ENCODE results near the gene LSAMP. TPM values are rescaled to one million over a fixed set of nuclear protein-coding genes. Genes with fewer than 3 reads are reported as not detected.
A peak's percentile ranks its signal among the peaks of the same experiment; 100 is the strongest.

Gene LSAMP
- total RNA-seq, 1 donor from 2014 or later: 5.0 TPM

DNA sequence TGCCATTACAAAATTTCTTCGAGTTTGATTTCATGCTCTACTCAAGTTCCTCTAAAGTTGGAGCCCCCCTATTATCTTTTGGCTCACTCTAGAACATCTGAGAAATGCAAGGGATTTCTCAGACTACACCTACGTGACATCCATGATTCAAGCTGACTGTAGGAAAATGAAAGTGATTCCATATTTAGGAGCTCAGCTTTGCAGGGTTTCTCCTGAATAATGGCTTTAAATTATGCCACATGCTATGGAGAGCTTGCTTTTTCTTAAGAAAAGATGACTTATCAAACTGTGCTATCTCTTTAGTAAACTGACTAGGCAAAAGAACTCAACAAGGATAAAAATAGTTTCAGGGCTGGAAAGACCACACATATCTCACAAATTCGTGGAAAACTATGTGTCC, 292.1 kb downstream of the LSAMP start:
- ATAC-seq (no peak), DNase-seq (ENCODE audit: missing footprints) (no peak)
- intact Hi-C loops (cut with DNase I): no loop called here

DNA sequence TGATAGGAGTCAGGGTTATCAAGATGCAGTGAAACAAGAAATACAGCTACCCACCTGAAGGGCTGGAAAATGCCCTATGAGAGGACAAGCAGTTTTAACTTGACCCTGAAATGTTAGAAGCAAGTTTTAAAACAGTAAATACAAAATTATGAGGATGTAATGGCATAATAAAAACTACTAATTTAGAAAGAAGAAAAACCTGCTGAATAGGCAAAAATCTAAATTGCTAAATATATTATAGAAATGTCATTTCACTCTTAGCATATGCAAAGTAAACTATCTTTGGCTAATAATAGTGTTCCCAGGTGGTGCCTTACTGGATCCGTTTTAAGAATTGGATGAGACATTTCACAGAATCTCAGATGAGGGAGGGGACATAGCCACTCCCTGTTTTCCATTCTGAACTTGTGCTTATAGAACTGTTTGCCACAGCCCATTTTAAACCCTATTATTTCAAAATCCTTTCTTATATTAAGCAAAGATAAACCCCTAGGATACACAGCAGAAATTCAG, 294.6 kb downstream of the LSAMP start:
- intact Hi-C loops (cut with DNase I): no loop called here
- ATAC-seq (no peak), DNase-seq (ENCODE audit: missing footprints) (no peak)

DNA sequence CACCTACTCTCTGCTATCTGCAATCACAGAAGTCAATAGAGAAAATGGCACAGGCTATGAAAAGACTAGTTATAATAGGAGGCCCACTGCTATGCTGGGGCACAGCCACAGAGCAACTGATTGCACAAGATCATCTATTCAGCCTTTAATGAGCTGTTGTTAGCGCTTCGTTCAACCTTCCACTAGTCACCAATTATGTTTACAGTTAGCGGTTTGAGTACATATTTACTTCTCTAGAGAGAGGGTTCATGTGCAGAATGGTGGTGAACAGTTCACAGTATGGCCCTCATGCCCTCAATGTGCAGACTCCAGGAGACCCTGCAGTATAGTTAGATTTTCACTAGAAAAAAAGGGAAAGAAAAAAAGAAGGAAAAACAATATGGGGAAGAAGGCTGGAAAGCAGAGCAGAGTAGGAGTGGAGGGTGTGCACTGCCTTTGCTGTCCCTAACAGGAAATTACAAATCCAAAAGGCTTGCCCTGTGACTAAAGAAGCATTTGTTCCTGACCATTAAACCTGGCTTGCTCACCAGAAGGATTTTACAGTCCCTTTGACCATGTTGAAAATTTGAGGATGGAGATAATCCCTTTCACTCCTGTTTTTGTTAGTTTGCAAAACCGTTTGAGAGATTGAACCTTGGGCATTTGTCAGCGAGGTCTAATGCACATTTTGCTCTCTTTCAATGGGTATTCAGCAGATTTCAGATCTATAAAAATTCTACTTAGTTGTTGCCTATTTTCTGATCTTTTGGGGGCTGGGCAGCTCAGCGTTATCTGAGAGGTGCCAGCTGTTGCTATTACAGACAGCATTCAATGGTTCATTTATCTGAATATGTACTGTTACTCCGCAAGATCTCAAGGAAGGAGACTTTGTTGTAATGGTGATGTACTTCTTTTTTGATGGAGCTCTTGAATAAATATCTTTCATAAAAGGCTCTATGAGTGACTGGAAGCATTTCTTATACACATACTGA, 296.1 kb downstream of the LSAMP start:
- ATAC-seq: no peak
- DNase-seq (ENCODE audit: missing footprints): no peak
- intact Hi-C loops (cut with DNase I): no loop called here

DNA sequence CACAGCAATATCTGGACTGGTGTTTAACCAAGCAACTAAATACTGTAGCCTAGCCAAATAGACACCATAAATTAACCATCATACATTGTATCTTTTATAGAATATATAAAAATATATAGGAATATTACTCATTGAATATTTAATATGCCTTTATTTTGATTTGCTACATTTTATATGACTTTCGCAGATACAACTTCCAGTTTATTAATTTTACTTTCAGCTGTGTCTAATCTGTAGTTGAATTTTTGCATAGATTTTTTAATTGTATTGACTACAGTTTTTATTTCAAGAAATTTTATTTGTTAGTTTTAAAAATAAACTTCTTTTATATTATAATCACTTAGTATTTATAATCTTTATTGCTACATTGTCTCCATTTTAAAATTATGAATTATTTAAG, 299.7 kb downstream of the LSAMP start:
- DNase-seq (ENCODE audit: missing footprints) (no peak), ATAC-seq (no peak)
- intact Hi-C loops (cut with DNase I): no loop called here

DNA sequence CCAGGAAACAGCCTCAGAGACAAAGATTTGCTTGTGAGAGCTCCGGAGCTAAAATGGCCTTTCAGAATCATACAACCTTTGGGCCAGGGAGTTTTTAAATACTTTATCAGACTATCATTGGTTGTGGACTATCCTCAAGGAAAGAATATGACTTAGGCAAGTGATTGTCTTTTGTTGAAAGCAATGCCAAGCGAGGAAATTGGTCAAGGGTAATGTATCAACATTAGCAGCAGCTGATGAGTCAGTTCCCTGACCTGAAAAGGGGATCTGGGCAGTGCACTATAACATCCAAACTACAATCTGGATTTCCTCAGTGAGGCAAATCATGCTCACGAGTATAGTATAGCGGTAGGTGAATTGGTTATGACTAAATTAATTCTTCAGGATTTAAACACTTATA, 303.6 kb downstream of the LSAMP start:
- no peak for ATAC-seq
- intact Hi-C loops (cut with DNase I): no loop called here
- DNase-seq (ENCODE audit: missing footprints): no peak

DNA sequence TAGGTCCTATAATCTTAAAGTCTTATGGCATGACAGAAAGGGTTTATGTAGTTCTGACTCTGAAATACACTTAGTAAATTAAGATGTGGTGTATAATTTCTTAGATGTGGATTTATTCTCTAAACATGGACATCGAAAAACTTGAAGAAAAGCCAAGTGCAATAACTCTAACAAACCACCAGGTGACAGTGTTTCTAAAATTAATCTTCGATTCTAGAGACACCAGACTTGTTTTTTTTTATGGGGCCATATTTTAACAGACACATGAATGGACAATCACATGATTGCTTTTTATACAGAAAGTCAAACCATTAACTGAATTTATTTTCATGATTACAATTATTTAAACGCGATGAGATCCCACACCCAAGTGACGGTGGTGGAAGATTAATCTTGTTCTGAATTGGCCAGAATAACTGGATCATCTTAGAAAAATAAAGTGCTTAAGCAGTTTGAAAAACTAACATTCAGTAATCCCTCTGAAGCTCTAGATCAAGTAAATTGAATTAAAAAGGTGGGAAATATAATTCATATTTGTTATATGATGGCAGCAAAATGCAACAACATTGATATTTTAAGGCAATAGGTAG, 305.1 kb downstream of the LSAMP start:
- intact Hi-C loops (cut with DNase I): no loop called here
- ATAC-seq: no peak
- no peak for DNase-seq (ENCODE audit: missing footprints)

DNA sequence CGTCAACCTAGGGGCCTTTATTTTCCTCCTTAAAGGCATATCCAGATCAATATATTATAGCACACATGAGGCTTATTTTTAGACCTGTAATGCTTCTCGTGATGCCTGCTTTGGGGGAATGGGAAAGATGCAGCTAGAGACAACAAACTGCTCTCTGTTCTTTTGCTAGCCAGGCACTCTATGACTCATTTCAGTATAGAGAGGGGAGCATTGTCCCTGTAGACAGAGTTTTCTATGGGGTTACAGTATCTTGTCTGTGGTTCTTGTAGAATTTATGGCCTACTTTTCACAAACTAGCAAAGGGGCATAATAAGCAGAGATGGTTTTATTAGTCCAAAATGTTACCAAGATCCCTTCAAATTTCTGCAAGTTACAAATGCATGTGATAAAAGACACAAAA, 305.6 kb downstream of the LSAMP start:
- ATAC-seq: no peak
- intact Hi-C loops (cut with DNase I): no loop called here
- DNase-seq (ENCODE audit: missing footprints): no peak

DNA sequence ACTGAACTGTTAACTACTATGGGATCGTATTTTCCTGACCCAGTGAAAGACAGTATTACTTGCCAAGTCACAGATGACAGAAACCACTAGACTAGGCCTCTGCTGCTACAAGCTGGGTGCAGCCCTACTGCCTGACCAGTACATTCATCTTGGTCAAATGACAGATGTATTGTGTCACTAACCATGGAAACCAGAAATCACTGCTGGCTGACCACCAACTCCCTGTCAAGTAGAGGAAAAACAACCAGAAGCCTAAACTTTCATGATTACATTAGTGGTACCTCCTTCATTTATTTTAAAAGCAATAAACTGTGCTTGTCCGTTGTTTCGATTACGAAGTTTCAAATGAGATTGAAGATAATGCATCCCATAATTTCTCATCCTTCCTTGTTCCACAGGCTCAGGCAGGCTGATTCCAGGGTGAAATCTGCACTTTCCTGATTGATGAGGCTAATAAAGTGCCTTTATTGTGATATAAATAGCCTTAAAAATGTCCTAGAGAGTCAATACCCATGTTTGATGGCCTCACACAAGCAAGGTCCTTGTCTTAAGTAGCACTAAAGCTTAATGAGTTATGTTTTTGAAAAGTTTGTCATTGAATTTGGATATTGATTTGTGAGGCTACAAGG, 309.7 kb downstream of the LSAMP start:
- DNase-seq (ENCODE audit: missing footprints) (peak; percentile 60), ATAC-seq (peak; percentile 98)
- intact Hi-C loops (cut with DNase I): no loop called here

DNA sequence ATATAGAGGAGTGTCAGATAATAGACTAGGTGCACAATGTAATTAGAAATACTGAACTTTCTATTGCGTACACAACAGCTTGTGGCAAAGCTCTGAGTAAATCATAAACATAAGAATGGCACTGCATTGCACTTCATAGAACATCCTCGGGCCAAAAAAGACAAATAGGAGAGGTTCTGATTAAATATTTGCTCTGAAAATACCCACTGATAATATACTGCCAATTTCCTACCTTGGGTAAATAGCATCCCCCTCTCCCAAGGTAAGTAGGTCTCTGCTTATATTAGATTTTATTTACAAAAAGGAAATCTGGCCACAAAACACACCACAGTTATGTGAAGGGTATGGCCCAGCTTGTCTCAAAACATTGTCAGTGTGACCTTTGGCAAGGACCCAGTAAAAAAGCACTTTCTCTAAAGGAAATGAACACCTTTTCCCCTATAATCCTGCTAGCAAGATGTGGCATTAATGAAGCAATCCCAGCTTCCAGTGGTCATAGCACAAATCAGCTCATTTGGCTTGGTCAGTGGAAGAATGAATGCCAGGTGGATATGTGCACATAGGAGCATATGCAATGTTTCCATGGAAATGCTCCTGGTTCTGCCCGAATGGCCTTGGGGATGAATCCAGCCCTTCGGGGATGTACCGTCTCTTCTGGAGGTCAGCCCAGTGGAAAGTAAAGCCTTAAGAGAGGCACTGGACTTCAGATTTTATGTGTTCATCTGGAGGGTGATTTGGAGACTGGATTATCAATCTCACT, 315.9 kb downstream of the LSAMP start:
- DNase-seq (ENCODE audit: missing footprints): no peak
- intact Hi-C loops (cut with DNase I): no loop called here
- ATAC-seq: no peak

DNA sequence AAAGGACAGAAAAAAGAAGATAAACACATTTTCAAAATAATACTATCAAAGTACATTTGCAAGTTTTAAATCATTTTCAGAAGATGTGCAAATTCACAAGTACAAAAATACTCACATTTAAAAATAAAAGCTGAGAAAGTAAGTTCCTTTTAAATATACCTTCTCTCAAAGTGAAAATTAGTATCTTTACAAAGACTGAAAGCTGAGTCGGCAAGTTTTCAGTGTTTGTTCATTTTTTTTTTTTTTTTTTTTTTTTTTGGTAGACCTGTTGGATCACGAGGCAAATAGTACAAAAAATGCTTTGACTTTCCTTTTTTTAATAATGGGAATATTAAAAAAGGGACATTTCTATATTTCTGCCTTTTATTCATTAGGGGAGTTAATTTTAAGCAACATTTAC, 317.8 kb downstream of the LSAMP start:
- intact Hi-C loops (cut with DNase I): no loop called here
- DNase-seq (ENCODE audit: missing footprints) (no peak), ATAC-seq (no peak)

DNA sequence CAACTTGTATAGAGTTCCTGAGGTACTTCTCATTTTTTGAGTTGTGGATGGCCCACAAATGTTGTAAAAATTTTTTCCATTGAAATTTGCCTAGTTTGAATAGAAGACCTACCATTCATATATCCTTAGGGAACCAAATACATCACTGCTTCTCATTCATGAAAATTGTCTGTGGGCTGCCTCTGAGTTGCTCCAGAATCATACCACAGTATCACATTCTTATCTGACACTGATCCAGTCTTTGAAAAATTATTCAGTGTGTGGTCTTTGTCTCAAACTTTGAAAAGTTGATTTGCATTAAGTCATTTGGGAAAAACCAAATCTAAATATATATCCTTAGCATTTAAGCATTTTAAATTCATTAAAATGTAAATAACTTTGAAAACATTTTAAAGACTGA, 321.1 kb downstream of the LSAMP start:
- no peak for ATAC-seq
- DNase-seq (ENCODE audit: missing footprints): no peak
- intact Hi-C loops (cut with DNase I): no loop called here

DNA sequence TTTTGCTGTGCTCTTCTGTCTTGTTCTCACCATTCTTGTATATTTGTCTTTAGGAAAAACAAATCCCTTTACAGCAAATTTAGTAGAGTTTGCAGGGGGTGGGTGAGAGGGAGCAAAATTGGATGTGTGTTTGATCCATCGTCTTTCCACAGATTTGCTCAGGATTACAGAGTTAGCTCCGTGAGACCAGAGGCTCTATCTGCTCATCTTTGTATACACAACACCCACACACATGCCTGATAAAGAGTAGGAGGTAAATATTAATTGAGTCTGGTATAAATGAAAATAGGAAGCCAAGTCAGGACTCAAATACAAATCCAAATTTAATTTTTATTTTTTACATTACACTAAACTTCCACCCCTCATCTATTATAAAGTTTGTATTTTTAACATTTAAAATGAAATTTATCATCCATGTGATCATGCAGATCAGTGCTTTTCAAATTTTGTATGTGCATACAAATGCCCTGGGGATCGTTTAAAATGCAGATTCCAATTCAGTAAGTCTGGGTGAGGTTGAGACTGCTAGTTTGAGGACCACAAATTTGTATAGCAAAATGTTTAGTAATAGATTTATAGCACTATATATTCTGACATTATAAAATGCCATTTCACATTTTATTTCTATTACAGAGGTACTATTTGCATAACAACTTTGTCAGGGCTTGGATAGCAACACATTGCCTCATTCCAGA, 326.7 kb downstream of the LSAMP start:
- intact Hi-C loops (cut with DNase I): no loop called here
- no peak for DNase-seq (ENCODE audit: missing footprints)
- no peak for ATAC-seq

DNA sequence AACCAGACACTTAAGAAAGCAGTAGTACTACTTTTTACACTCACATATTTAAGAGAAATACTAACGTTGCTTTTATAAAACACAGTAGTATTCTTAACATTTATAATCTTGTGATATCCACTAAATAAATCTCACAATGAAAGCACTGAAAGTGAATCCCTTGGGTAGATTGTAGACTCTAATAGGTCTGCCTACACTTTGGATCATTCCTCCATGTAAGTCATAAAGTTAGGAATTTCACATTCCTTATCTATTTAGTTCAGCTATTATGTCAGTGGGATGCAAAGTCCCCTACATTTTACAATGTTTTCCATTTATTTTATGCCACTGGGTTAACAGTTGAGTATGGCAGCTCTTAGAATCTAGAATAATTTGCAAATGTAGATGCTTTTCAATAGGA, 330.7 kb downstream of the LSAMP start:
- ATAC-seq (no peak), DNase-seq (ENCODE audit: missing footprints) (no peak)
- intact Hi-C loops (cut with DNase I): no loop called here

DNA sequence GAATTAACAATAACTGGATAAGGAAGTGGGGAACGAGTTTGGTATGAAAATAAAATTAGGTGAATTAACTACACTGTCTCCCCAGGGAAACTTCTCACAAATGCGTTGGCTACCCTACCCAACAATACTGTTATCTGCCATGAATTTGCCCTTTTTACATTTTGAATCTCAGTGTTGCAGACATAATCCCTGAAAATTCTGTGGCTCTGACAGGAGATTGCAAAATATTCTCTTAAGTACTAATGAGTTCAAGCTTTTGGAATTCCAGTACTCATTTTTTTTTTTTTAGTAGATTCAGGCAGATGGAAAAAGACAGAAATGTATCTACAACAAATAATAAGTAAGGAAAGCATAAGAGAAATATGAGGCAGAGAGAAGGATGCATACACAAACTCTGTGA, 332.6 kb downstream of the LSAMP start:
- intact Hi-C loops (cut with DNase I): no loop called here
- DNase-seq (ENCODE audit: missing footprints): no peak
- peak; percentile 13 for ATAC-seq

DNA sequence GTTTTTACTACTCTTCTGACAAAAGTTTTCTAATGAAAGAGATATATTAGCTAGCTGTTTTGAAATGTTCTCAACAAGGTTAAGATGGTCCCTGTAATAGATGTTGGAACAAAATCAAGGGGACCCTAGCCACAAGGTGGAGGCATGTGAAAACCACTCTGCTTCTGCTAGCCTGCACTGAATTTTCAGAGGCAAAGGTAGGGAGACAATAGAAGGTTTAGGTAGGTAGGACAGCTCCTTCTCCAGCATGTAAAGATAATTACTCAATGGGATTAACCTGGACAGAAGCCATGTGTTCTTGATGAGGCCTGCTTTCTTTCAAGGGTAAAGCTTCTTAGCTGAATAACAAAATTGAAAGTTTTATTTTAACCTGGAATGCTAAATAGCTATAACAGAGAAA, 333.5 kb downstream of the LSAMP start:
- DNase-seq (ENCODE audit: missing footprints): no peak
- intact Hi-C loops (cut with DNase I): no loop called here
- ATAC-seq: no peak

DNA sequence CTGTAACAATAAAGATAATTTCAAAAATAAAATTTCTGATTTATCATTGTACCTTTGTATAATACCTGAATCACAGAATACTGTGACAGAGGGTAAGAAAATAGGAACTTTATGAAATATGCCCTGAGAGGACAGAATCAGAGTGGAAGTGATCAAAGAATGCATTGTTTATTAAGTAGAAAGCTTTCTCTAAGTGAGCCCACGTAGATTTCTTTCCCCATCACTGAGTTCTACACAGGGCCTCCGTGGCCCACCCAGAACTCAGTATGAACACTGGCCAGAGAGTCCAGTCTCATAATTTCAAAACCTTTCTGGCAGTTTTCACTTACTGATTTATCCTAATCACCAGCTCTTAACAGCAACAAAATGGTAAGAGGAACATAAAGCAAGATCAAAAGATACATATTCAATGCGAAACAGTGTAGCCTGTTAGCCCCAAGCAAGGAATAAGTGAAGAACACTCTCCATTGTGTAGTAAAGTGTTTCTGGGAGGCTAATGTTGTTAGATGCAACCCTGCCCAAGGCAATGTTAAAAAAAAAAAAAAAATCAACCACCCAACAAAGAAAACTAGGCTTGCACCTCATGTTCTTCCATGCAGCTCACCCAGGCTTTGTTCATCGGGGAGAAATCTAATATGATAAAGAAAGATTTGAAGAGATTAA, 341.3 kb downstream of the LSAMP start:
- ATAC-seq (no peak), DNase-seq (ENCODE audit: missing footprints) (no peak)
- intact Hi-C loops (cut with DNase I): no loop called here

DNA sequence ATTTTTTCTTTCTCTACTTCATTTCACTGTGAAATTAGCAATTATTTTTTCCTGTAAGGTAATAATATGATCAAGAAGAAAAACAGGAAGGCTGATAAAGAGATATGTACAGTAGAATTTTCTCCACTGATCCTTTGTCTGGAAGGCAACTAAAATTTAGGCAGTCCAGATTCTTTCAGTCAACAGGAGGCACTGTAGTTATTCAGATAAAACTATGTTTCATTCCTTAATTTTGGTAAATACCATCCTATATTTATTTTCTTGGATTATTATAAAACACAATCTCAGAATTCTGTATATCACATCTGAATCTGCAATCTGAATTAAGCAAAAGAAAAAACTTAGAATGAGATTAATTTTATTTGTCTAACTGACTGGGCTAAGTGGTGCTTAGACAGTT, 343.2 kb downstream of the LSAMP start:
- ATAC-seq: no peak
- DNase-seq (ENCODE audit: missing footprints): no peak
- intact Hi-C loops (cut with DNase I): no loop called here

DNA sequence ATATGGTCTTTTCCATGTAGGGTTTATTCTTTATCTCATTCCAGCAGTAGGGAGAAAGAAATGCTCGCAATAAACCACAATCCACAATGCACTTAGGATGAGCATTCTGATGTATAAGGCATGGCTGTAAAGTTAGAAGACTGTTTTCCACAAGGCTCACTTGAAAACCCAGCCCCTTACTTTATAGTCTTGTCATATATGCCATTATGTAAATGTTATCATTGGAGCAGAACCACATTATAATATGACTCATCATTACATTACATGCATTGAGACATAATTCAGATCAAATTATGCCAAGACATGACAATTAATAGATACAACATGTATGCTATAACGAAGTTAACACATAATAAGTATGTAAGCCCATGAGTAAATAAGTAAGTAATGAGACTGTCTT, 348.1 kb downstream of the LSAMP start:
- ATAC-seq: no peak
- no peak for DNase-seq (ENCODE audit: missing footprints)
- intact Hi-C loops (cut with DNase I): no loop called here

Measured in Right ventricle myocardium inferior (tissue), 1 donor.